Activated CD4-positive, CD25-positive, alpha-beta regulatory T cell treated with anti-CD3 and anti-CD28 coated beads, Interleukin-2, amount 50 U/mL, for 24 hours (primary cell): ENCODE results near the gene TSR3.

ENCODE experiments used
- ATAC-seq, 2 donors: fragments of 150-1000 bp; cut with Tn5 transposase; one replicate each; pipeline ENCODE4 v1.10.0; 2021; ENCODE audit warnings: mild to moderate bottlenecking in 1 of 2, moderate library complexity in 1 of 2

Gene TSR3

DNA sequence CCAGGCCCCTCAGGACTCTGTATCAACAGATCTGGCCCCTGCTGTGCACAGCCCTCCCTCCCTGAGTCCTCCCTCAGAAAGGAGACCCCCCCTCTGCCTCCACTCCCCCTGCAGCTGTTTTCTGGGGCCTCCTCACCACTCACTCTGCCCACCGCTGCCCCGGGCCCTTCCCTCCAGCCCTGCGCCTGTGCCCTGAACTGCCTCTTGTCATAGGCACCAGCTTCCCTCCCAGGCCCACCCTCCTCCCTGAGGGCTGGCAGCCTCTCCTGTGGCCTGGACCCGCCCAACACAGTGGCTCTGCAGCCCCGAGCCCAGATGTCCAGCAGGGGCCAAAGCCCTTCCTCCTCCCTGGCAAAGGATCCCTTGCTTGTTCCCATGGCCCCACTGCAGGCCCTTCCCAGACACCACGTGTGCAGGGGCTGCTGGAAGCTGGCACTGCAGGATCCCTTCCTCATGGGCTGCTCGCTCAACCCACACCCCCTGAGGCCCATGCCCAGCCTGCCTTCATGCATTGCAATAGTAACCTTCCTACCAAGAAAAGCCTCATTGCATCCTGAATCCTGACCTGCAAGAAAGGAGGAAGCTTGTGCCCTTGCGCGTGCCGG is 25.8 kb upstream of the TSR3 start:
- ATAC-seq = no peak

DNA sequence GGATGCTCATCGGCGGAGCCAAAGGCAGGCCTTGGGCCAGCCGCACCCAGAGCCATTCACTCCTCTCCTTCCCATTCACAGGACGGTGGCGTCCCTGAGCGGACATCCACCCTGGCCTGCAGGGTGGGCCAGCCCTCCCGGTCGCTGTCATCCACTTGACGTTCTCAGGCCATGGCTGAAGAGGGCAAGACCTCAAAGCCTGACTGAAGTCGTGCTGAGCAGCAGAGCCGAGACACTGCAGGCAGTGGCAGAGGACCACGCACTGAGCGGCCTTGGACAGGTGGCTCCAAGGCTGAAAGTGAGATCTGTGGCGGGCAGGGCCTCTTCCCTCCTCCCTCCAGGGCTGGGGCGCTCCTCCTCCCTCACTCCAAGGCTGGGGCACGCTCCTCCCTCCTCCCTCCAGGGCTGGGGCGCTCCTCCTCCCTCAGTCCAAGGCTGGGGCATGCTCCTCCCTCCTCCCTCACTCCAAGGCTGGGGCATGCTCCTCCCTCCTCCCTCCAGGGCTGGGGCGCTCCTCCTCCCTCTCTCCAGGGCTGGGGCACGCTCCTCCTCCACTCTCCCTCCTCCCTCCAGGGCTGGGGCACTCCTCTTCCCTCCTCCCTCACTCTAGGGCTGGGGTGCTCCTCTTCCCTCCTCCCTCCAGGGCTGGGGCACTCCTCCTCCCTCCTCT is 24.2 kb upstream of the TSR3 start:
- no peak for ATAC-seq

DNA sequence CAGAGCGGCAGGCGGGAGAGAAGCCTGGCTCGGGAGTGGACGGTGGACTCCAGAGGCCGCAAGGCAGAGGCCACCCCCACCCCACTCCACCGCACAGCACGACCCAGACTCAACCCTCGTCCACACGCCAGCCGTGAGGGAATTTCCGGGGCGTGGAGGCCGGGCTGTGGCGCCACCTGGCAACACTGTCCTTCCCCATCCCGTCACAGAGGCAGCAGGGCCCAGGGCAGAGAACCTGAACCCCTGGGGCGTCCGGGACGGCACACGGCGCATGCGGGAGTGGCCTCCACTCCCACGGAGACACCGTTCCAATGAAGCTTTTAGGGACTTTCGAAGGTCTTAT is 23.6 kb upstream of the TSR3 start:
- ATAC-seq = no peak

DNA sequence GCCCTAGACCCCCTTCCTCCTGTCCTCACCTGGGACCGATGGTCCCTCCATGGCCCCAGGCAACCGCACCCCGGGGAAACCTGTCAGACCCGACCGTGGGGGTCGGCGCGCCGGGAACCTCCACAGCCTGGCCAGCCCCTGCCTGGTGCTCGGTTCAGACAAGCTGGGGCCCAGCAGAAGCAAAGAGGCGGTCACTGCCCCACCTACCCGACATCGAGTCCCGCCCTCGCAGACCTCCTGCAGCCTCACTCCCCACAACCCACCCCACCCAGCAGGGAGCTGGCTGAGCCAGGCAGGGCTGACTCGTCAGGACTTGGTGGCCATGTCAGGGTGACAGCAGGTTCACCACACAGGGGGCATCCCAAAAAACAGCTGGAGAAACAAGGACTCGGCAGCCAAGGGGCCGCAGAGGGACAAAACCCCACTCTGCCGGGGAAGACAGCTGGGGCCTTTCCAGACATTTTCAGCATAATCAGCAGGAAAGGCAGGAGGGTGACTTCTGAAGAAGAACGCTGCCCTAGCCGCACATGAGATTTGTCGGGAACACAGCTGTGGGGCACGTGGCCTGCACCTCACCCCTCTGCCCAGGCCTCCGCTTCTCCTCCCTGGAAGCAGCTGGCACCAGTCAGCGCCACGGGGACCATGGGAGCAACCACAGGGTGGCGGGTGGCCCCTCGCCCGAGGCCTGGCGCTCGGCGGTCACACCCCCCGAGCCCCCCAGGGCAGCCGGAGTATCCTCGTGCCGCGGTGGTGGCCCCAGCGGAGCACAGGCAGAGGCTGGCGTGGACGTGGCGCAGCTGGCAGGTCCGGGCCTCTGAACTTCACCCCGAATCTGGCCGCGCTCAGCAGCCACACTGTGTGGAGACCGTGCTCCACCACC is 23.0 kb upstream of the TSR3 start:
- ATAC-seq = no peak

DNA sequence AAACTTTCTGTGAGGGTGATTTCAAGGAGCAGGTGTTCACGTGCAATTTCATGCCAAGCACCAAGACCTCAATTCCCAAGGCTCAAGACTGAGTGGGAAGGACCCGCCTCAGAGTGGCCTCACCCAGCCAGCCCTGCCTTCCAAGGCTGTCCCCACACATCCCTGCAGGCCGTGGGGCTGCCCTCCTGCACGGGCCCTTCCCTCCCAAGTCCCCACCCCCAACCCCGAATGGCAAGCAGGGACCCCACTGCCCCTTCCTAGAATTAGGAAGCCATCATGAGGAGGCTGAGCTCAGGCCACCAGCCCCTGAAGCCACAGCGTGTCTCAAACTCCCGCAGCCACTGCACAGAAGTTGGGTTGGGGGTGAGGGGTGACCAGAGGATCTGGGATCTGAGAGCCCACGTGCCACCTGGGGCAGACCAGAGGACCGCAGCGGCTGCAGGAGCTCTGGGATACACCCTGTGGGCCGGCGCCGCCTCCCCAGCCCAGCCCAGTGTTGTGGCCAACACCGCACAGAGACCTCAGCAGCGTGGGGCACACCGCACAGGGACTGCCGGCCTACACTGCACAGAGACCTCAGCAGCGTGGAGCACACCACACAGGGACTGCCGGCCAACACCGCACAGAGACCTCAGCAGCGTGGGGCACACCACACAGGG is 20.7 kb upstream of the TSR3 start:
- ATAC-seq = no peak

DNA sequence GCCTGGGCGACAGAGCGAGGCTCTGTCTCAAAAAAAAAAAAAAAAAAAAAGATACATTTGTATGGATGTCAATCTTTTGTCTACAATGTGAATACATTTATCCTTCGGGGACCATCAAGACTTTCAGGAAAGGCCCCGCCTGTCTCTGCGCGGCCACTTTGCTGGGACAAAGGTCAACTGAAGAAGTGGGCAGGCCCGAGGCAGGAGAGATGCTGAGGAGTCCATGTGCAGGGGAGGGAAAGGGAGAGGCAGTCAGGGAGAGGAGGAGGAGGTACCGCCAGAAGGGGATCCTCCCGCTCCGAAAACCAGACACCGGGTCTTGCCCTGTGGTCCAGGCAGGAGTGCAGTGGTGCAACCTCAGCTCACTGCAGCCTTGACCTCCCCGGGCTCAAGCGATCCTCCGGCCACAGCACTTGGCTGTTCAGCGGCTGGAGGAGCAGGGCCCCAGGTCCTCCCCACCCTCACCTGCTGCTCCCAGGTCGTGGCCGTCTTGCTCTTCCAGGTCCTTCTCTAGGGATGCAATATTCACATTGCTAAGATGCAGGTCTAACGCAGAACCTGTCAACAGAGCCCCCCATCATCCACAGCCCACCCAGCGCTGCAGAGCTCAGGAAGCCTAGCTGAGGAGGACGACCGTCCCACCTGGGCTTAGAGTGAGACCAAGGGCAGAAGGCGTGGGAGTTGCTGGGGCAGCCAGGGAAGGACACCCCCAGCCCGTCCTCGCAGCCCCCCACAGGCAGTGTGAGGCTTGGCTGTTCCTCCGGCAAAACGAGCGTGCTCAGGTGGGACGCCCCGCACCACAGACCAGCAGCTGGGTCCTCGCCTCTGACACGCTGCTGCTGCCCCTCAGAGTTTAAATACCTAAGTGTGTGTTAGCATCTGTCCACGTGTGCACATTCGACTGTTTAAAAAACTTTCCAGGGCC is 19.6 kb upstream of the TSR3 start:
- ATAC-seq = no peak

GRCh38 chr16:1367486-1368174 is 16.0 kb upstream of the TSR3 start:
- no peak for ATAC-seq

- ATAC-seq = no peak
Observed at GRCh38 chr16:1366712-1367299, 15.1 kb upstream of the TSR3 start.

GRCh38 chr16:1366060-1366711 is 14.5 kb upstream of the TSR3 start:
- ATAC-seq = no peak

- ATAC-seq = no peak
Observed at GRCh38 chr16:1364510-1364909, 12.8 kb upstream of the TSR3 start.

DNA sequence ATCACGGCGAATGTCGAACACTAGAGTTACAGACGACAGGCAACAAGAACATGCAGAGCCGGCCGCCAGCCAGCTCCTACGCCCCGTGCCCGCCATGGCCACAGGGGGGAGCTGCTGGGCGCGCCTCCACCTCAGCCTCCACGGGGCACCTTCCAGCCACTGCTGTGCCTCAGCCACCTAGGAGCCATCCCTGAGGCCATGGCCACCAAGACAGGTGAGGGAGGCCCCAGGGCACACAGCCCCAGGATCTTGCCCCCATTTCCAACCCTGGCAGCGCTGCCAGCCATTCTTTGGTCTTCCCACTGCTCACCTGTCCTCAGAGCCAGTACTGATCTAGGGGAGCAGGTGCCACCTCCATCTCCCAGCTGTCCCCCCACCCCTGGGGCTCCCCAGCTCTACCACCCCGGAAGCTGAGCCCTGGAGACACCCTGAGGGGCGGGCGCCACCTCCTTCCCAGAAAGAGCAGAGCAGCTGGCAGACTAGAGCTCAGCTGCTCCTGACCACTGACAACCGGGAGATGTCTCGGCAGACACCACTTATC is 11.9 kb upstream of the TSR3 start:
- ATAC-seq = peak; percentile 89 to 94

DNA sequence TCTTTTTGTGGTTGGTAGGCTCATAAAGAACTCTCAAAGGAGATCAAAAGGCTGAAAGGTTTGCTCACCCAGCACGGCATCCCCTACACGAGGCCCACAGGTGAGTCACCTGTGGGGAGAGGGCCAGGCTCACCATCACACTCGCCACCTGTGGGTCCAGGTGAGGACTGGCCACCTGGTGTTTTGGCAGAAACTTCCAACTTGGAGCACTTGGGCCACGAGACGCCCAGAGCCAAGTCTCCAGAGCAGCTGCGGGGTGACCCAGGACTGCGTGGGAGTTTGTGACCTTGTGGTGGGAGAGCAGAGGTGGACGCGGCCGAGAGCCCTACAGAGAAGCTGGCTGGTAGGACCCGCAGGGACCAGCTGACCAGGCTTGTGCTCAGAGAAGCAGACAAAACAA is 11.1 kb upstream of the TSR3 start:
- ATAC-seq = no peak

- no peak for ATAC-seq
Observed at GRCh38 chr16:1361685-1362360, 10.1 kb upstream of the TSR3 start.

DNA sequence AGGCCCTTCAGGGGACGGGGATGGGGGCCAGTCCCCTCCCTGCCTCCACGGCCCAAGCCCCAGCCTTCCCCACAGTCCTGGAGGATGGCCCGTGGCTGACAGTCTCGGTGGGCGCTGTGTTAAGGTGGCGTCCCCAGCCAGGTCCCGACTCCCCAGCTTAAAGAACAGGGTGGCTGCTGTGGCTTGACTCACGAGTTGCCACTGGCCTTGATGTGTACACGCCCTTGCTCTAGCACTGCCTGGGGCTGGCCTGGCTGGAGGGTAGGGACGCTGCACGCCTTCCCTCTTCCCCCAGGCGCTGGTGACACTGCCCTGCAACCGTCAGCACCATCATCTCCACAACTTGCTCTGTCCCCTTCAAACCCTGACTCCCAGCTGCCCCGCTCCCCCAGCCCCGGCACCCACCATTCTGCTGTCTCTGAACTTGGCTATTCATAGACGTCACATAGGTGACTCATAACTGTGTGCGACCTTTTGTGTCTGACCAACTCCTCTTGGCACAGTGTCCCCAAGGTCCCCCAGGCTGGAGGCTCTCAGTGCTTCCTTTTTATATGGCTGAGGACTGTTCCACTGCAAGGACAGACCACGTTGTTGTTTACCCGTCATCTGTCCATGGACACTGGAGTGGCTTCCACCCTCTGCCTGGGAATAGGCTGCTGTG is 6.4 kb upstream of the TSR3 start:
- peak; percentile 17 to 36 for ATAC-seq

- ATAC-seq = no peak
Observed at GRCh38 chr16:1356061-1356900, 4.6 kb upstream of the TSR3 start.

GRCh38 chr16:1355591-1355990 is 3.9 kb upstream of the TSR3 start:
- ATAC-seq = no peak

DNA sequence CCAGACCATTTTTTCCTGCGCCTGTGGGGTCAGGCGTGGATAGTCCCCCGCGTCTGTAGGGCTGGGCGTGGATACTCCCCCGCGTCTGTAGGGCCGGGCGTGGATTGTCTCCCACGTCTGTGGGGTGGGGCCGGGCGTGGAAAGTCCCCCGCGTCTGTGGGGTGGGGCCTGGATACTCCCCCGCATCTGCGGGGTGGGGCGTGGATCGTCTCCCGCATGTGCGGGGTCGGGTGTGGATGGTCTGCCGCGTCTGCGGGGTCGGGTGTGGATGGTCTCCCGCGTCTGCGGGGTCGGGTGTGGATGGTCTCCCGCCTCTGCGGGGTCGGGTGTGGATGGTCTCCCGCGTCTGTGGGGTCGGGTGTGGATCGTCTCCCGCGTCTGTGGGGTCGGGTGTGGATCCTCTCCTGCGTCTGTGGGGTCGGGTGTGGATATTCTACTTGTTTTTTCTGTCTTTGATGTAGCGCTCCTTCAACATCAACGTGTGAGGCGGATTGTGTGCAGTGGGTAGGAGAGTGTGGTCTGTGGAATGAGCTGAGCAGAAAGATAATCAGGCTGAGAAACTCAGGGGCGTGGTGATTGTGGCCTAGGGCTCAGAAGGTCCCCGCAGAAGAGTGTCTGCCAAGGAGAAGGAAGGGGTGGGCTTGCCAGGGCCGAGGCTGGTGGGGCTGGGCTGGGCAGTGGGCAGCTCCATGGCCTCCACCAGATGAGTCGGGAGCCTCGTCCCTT is 3.3 kb upstream of the TSR3 start:
- ATAC-seq = no peak

DNA sequence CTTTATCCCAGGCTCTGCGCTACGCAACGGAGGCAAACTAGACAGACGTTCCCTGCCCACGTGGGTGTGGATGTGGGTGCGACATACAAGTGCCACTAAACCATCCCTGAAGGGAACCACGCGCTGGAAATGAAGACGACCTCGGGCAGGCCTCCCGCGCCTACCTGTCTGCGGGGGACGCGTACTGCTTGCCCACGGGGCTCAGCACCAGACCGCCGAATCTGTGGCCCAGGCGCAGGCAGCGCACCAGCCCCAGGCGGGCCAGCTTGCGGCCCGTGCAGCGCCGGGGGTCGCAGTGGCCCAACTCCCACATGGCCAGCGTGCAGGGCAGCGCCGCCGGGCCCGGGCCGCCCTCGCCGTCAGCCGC is 480 bp downstream of the TSR3 start:
- peak; percentile 8 to 9 for ATAC-seq
